ENCODE data around the gene FOXP4. TPM values are rescaled to one million over a fixed set of nuclear protein-coding genes. Genes with fewer than 3 reads are reported as not detected.

FOXP4 gene
- total RNA-seq, 1 donor from 2014 or later, result 19.5 TPM

DNA sequence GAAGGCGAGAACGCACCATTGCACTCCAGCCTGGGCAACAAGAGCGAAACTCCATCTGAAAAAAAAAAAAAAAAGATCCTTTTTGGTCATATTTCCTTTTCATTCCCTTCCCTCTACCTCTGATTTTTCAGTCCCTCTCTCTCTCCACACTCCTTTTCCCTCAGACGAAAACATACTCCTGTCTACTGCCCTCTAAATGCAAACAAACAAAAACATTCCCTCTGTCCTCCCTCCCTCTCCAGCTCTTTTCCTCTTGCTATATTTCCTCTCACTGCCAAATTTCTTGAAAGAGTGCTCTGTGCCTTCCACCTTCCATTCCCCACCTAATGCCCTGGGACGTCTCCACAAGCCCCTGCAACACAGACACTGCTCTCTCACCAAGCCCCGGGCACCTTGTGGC lies 77.1 kb downstream of the FOXP4 start:
- H3K36me3 ChIP-seq, result no peaks in the 10 kb centered on the region
- TF ChIP-seq, protein P1, sequence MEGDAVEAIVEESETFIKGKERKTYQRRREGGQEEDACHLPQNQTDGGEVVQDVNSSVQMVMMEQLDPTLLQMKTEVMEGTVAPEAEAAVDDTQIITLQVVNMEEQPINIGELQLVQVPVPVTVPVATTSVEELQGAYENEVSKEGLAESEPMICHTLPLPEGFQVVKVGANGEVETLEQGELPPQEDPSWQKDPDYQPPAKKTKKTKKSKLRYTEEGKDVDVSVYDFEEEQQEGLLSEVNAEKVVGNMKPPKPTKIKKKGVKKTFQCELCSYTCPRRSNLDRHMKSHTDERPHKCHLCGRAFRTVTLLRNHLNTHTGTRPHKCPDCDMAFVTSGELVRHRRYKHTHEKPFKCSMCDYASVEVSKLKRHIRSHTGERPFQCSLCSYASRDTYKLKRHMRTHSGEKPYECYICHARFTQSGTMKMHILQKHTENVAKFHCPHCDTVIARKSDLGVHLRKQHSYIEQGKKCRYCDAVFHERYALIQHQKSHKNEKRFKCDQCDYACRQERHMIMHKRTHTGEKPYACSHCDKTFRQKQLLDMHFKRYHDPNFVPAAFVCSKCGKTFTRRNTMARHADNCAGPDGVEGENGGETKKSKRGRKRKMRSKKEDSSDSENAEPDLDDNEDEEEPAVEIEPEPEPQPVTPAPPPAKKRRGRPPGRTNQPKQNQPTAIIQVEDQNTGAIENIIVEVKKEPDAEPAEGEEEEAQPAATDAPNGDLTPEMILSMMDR (IDR thresholded peaks at IDR 0.05), result no peak
- no peaks in the 10 kb centered on the region for H3K27me3 ChIP-seq
- intact Hi-C loops (cut with DNase I), result no loop called here
- no peak for DNase-seq (ENCODE audit: low spot score in 2 of 2)
- no peak overlapping the region for H3K27ac ChIP-seq
- peaks cover 5 to 6% of the 10 kb centered on the region in 2 donors for H3K9me3 ChIP-seq
- H3K4me3 ChIP-seq, result no peak overlapping the region
- H3K4me1 ChIP-seq, result no peaks in the 10 kb centered on the region

DNA sequence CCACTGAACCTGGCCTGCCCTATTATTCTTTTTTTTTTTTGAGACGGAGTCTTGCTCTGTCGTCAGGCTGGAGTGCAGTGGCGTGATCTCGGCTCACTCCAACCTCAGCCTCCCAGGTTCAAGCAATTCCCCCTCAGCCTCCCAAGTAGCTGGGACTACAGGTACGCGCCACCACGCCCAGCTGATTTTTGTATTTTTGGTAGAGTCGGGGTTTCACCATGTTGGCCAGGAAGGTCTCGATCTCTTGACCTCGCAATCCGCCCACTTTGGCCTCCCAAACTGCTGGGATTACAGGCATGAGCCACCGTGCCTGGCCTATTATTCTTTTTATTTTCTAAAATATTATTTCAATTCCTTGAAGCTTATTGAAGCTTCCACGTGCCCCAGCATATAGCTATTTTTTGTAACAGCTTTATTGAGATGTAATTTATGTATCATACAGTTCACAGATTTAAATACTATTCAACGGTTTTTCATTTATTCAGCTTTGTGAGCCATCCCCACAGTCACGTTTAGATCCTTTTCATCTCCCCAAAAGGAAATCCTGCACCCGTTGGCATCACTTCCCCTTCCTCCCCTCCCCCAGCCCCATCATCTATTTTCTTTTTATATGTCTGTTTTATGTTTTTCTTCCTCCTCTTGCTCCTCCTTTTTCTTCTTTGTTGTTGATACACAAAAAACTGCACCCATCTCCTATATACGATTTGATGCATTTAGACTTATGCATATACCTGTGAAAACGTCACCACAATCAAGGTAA lies 78.6 kb downstream of the FOXP4 start:
- TF ChIP-seq, protein P1 (IDR thresholded peaks at IDR 0.05), result no peak
- intact Hi-C loops (cut with DNase I), result no loop called here
- H3K4me3 ChIP-seq, result no peak overlapping the region
- peaks cover 5 to 6% of the 10 kb centered on the region in 2 donors for H3K9me3 ChIP-seq
- no peaks in the 10 kb centered on the region for H3K27me3 ChIP-seq
- no peak for DNase-seq (ENCODE audit: low spot score in 2 of 2)
- no peak overlapping the region for H3K27ac ChIP-seq
- H3K4me1 ChIP-seq, result no peaks in the 10 kb centered on the region
- no peaks in the 10 kb centered on the region for H3K36me3 ChIP-seq

DNA sequence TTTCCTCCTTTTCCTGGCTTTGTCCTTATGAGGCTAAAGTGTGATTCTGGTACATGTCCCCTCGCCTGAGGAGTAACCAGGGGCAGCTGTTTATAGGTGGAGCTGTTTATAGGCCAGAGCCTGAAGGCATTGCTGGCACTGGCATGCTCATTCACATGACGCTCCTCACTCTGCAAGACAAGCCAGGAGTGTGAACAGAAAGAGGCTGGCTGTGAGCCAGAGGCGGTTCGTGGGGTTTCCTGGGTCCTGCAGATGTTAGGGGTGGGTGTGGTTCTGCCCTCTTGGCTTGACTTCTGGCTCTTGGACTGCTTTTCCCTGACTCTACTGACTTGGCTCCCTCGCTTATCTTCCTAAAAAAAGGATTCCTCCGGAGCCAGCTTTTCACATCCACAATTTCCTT lies 79.3 kb downstream of the FOXP4 start:
- Histone ChIP-seq H3K36me3 (no peaks in the 10 kb centered on the region), H3K4me3 (no peak overlapping the region), H3K27me3 (no peaks in the 10 kb centered on the region), H3K9me3 (peaks cover 5 to 6% of the 10 kb centered on the region in 2 donors), H3K27ac (no peak overlapping the region), H3K4me1 (no peaks in the 10 kb centered on the region)
- intact Hi-C loops (cut with DNase I), result no loop called here
- TF ChIP-seq, protein P1 (IDR thresholded peaks at IDR 0.05), result no peak
- DNase-seq (ENCODE audit: low spot score in 2 of 2), result no peak

DNA sequence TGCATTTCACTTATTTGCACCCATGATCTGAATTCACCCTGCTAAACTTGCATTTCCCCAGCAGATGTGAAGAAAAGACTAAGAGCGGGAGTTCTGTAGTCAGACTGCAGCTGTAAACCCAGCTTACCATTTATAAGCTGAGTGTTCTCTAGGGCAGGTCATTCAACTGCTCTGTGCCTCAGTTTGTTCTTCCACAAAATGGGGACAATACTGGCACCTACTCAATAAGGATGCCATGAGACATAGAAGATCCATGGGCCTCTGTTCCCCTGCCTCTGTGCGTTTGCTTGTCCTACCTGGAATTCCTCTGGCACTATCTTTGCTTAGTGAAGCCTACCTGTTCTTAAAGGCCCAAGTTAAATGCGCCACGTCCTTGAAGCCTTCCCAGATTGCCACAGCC lies 79.8 kb downstream of the FOXP4 start:
- no peak for DNase-seq (ENCODE audit: low spot score in 2 of 2)
- H3K27me3 ChIP-seq, result no peaks in the 10 kb centered on the region
- H3K36me3 ChIP-seq, result no peaks in the 10 kb centered on the region
- TF ChIP-seq, protein P1 (IDR thresholded peaks at IDR 0.05), result no peak
- H3K9me3 ChIP-seq, result peaks cover 0 to 6% of the 10 kb centered on the region in 2 donors
- no peak overlapping the region for H3K4me3 ChIP-seq
- no peaks in the 10 kb centered on the region for H3K4me1 ChIP-seq
- intact Hi-C loops (cut with DNase I), result no loop called here
- H3K27ac ChIP-seq, result no peak overlapping the region

DNA sequence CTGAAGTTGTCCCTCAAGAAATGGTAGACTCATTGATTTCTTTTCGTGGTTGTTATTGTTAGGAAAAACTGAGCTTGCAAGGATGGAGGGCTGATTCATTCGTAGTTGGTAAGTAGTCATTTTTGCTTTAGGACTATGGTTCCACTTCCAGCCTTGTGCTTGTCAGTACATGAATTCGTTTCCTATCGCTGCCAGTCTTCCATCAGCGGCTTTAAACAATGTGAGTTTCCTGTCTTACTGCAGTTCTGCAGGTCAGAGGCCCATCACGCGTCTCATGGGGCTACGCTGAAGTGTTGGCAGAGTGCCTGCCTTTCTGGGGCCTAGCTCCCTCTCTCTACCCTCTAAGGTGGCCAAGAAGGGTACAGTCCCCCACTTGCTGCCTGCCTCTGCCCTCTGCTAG lies 80.7 kb downstream of the FOXP4 start:
- H3K4me3 ChIP-seq, result no peak overlapping the region
- TF ChIP-seq, protein P1 (IDR thresholded peaks at IDR 0.05), result no peak
- no peak for DNase-seq (ENCODE audit: low spot score in 2 of 2)
- H3K4me1 ChIP-seq, result no peaks in the 10 kb centered on the region
- H3K9me3 ChIP-seq, result no peaks in the 10 kb centered on the region
- H3K27me3 ChIP-seq, result no peaks in the 10 kb centered on the region
- no peak overlapping the region for H3K27ac ChIP-seq
- H3K36me3 ChIP-seq, result no peaks in the 10 kb centered on the region
- intact Hi-C loops (cut with DNase I), result no loop called here

Measured in ascending aorta (tissue), 2 donors.